ENCODE measurements around the gene GAGE1.
"Not testable (repeated sequence)": the region's sequence is repeated elsewhere in the genome, so short reads cannot be mapped to it uniquely, and the experiment has no call there.

Gene GAGE1

GRCh38 chrX:49598720-49599119, at the start of gene GAGE1:
Gene GAGE1 (plus strand): TSS chrX:49599020. CDS start chrX:49600175, 1,155 bp downstream.
- DNase-seq (ENCODE audit: low read depth); H3K4me3 ChIP-seq (ENCODE audit: control insufficient read depth, low read depth, low read length): not testable (repeated sequence)

- not testable (repeated sequence) for H3K4me3 ChIP-seq (ENCODE audit: control insufficient read depth, low read depth, low read length); DNase-seq (ENCODE audit: low read depth)
Observed at GRCh38 chrX:49550989-49551388, 47.8 kb upstream of the GAGE1 start, which contains the start of gene GAGE12E. Gene GAGE12E (plus strand): TSS chrX:49551289. CDS start chrX:49552444, 1,155 bp downstream.

- not testable (repeated sequence) for DNase-seq (ENCODE audit: low read depth); H3K4me3 ChIP-seq (ENCODE audit: control insufficient read depth, low read depth, low read length)
Observed at GRCh38 chrX:49560542-49560941, 38.3 kb upstream of the GAGE1 start, which contains the start of gene GAGE12F. Gene GAGE12F (plus strand): TSS chrX:49560842. CDS start chrX:49561997, 1,155 bp downstream.

- H3K4me3 ChIP-seq (ENCODE audit: control insufficient read depth, low read depth, low read length); DNase-seq (ENCODE audit: low read depth): not testable (repeated sequence)
Observed at GRCh38 chrX:49568728-49569127, 30.1 kb upstream of the GAGE1 start.

- H3K4me3 ChIP-seq (ENCODE audit: control insufficient read depth, low read depth, low read length); DNase-seq (ENCODE audit: low read depth): not testable (repeated sequence)
Observed at GRCh38 chrX:49569152-49569551, 29.7 kb upstream of the GAGE1 start.

- H3K4me3 ChIP-seq (ENCODE audit: control insufficient read depth, low read depth, low read length); DNase-seq (ENCODE audit: low read depth): not testable (repeated sequence)
Observed at GRCh38 chrX:49570100-49570499, 28.7 kb upstream of the GAGE1 start, which contains the start of gene GAGE12G. Gene GAGE12G (plus strand): TSS chrX:49570400. CDS start chrX:49571555, 1,155 bp downstream.

GRCh38 chrX:49579649-49580048, 19.2 kb upstream of the GAGE1 start, which contains the start of gene GAGE12H:
Gene GAGE12H (plus strand): TSS chrX:49579949. CDS start chrX:49581104, 1,155 bp downstream.
- not testable (repeated sequence) for DNase-seq (ENCODE audit: low read depth); H3K4me3 ChIP-seq (ENCODE audit: control insufficient read depth, low read depth, low read length)

- H3K4me3 ChIP-seq (ENCODE audit: control insufficient read depth, low read depth, low read length); DNase-seq (ENCODE audit: low read depth): not testable (repeated sequence)
Observed at GRCh38 chrX:49589196-49589595, 9.6 kb upstream of the GAGE1 start, which contains the start of gene GAGE2A. Gene GAGE2A (plus strand): TSS chrX:49589496. CDS start chrX:49590651, 1,155 bp downstream.

- not testable (repeated sequence) for H3K4me3 ChIP-seq (ENCODE audit: control insufficient read depth, low read depth, low read length); DNase-seq (ENCODE audit: low read depth)
Observed at GRCh38 chrX:49589769-49590478, 8.9 kb upstream of the GAGE1 start.

GRCh38 chrX:49590488-49590887, 8.3 kb upstream of the GAGE1 start:
- not testable (repeated sequence) for DNase-seq (ENCODE audit: low read depth); H3K4me3 ChIP-seq (ENCODE audit: control insufficient read depth, low read depth, low read length)

- no peak for TF ChIP-seq CTCF (conservative IDR thresholded peaks at IDR 0.05; ENCODE audit: control insufficient read depth, insufficient read depth, low read depth, low read length)
- H3K4me3 ChIP-seq (ENCODE audit: control insufficient read depth, low read depth, low read length), result no peak overlapping the region
- DNase-seq (ENCODE audit: low read depth), result no peak
Observed at GRCh38 chrX:49610718-49611310, 12.0 kb downstream of the GAGE1 start.

GRCh38 chrX:49618574-49618973, 19.8 kb downstream of the GAGE1 start:
- TF ChIP-seq CTCF (conservative IDR thresholded peaks at IDR 0.05; ENCODE audit: control insufficient read depth, insufficient read depth, low read depth, low read length), result no peak

More at GRCh38 chrX:49618574-49618973, 19.8 kb downstream of the GAGE1 start:
- no peak for DNase-seq (ENCODE audit: low read depth)
- no peak overlapping the region for H3K4me3 ChIP-seq (ENCODE audit: control insufficient read depth, low read depth, low read length)

All from fibroblast of mammary gland (primary cell).